GM12864 (cell line): ENCODE results near the gene CNTN1.

ENCODE experiments used
- DNase-seq: peaks from one replicate; pipeline ENCODE4 v3.0.0-alpha.2; 2011; ENCODE audit warnings: low read depth
- H3K4me3 ChIP-seq: 2 replicates; pipeline ENCODE4 v1.5.1; 2011; ENCODE audit warnings: mild to moderate bottlenecking, low read depth, low read length, control low read depth
- CTCF ChIP-seq: IDR thresholded peaks from 2 replicates; pipeline ENCODE4 v1.5.1; 2011; ENCODE audit warnings: low read depth, mild to moderate bottlenecking, moderate library complexity, low read length, control low read depth, inconsistent platforms; ENCODE audit errors: missing control alignments

Gene CNTN1

GRCh38 chr12:41092115-41092514, 399.9 kb downstream of the CNTN1 start:
- no peak for DNase-seq
- TF ChIP-seq CTCF: no peak

GRCh38 chr12:41096797-41097196, 404.6 kb downstream of the CNTN1 start:
- no peak for DNase-seq
- no peak for TF ChIP-seq CTCF

More at GRCh38 chr12:41092115-41092514, 399.9 kb downstream of the CNTN1 start:
- no peak overlapping the region for H3K4me3 ChIP-seq

GRCh38 chr12:41100572-41100971, 408.3 kb downstream of the CNTN1 start:
- TF ChIP-seq CTCF: no peak
- no peak overlapping the region for H3K4me3 ChIP-seq
- no peak for DNase-seq

More at GRCh38 chr12:41096797-41097196, 404.6 kb downstream of the CNTN1 start:
- H3K4me3 ChIP-seq: no peak overlapping the region

- TF ChIP-seq CTCF: no peak
- no peak overlapping the region for H3K4me3 ChIP-seq
- no peak for DNase-seq
Observed at GRCh38 chr12:41101806-41102205, 409.6 kb downstream of the CNTN1 start.

GRCh38 chr12:41103614-41104013, 411.4 kb downstream of the CNTN1 start:
- TF ChIP-seq CTCF: no peak
- no peak for DNase-seq
- H3K4me3 ChIP-seq: no peak overlapping the region

- no peak for TF ChIP-seq CTCF
- H3K4me3 ChIP-seq: no peak overlapping the region
- DNase-seq: no peak
Observed at GRCh38 chr12:41106315-41106714, 414.1 kb downstream of the CNTN1 start.

GRCh38 chr12:41108032-41108431, 415.8 kb downstream of the CNTN1 start:
- no peak for DNase-seq
- no peak for TF ChIP-seq CTCF
- no peak overlapping the region for H3K4me3 ChIP-seq
